Kidney (tissue), 14 donors: Measurements from ENCODE around the gene COQ10B. TPM values are rescaled to one million over a fixed set of nuclear protein-coding genes. Genes with fewer than 3 reads are reported as not detected.

Source experiments
- DNase-seq, 5 donors: peaks; one replicate each; pipeline ENCODE4 v3.0.0-alpha.2; 2013 to 2020
- FAIRE-seq: peaks from 2 replicates; lab custom pipeline; 2012; peaks lifted over from hg19 to GRCh38; lab: Jason Lieb, UNC
- H3K27ac ChIP-seq, 2 donors: one replicate each; pipeline ENCODE4 v1.7.0; 2013; ENCODE audit warnings: low read depth in 2 of 2, low read length in 2 of 2, inconsistent platforms in 1 of 2
- H3K27me3 ChIP-seq: one replicate; pipeline ENCODE4 v1.7.1; 2013; ENCODE audit warnings: low read length, inconsistent platforms; ENCODE audit not compliant: control insufficient read depth, insufficient read depth
- H3K36me3 ChIP-seq, 3 donors: one replicate each; pipeline versions ENCODE4 v1.7.0 to v1.7.1; 2013; ENCODE audit warnings: low read length in 3 of 3, control low read depth in 1 of 3, inconsistent platforms in 1 of 3; ENCODE audit not compliant: insufficient read depth in 3 of 3, control insufficient read depth in 2 of 3
- H3K4me1 ChIP-seq, 3 donors: one replicate each; pipeline versions ENCODE4 v1.7.0 to v1.7.1; 2013; ENCODE audit warnings: low read length in 3 of 3, inconsistent platforms in 1 of 3, low read depth in 1 of 3; ENCODE audit not compliant: control insufficient read depth in 2 of 3, insufficient read depth in 2 of 3
- H3K4me3 ChIP-seq, 3 donors: one replicate each; pipeline versions ENCODE4 v1.7.0 to v1.8.1; 2013; ENCODE audit warnings: low read length in 3 of 3, control low read depth in 1 of 3, inconsistent platforms in 1 of 3
- H3K9ac ChIP-seq, 3 donors: one replicate each; pipeline versions ENCODE4 v1.7.0 to v1.7.1; 2013; ENCODE audit warnings: low read length in 3 of 3, control low read depth in 1 of 3, inconsistent platforms in 1 of 3
- H3K9me3 ChIP-seq, 3 donors: one replicate each; pipeline versions ENCODE4 v1.7.0 to v1.7.1; 2013; ENCODE audit warnings: low read length in 3 of 3, control low read depth in 1 of 3, inconsistent platforms in 1 of 3; ENCODE audit not compliant: control insufficient read depth in 2 of 3, insufficient read depth in 1 of 3
- CTCF ChIP-seq: IDR thresholded peaks from 3 replicates; pipeline ENCODE4 v1.5.1; 2012; ENCODE audit warnings: mild to moderate bottlenecking, moderate library complexity, borderline replicate concordance; ENCODE audit not compliant: insufficient read depth; ENCODE audit errors: extremely low read depth
- intact Hi-C: fragments of 100-400 bp; cut with DNase I; formaldehyde crosslinking; loops from one replicate; pipeline ENCODE4 v1.11.1; 2022
- polyA plus RNA-seq: library from polyadenylated mRNA; stranded (reverse); fragments of 350-450 nt; fragmentation: Illumina TruSeq; extraction: RNeasy Lipid Tissue Mini Kit (QIAGEN cat#74804); gene quantifications from one replicate; pipeline ENCODE4 v1.2.3, GENCODE V29; 2014; ENCODE audit warnings: low read depth, low replicate concordance; ENCODE audit not compliant: insufficient read depth
- total RNA-seq: library from RNA; stranded (reverse); fragmentation: NEBNext Ultra II Directional; extraction: Animal tissue kit (Norgen Biotek cat#: 25700); gene quantifications from one replicate; pipeline ENCODE4 v1.2.1, GENCODE V29; 2021
- donor health status: control.
- donor health status: control.
- donor health status: control.
- donor health status: control.
- donor health status: control.
- donor health status: DM: yes; HTN: yes; CAD: no.
- donor health status: Normal renal cell carcinoma (clear cell type).

Gene COQ10B
- total and polyA plus RNA-seq, 2 donors from 2014 or later = 28.6 to 31.2 TPM

- intact Hi-C loops = no loop called here
- Histone ChIP-seq H3K27ac (peak overlapping the region; percentile 99 to 100), H3K4me3 (peak overlapping the region; percentile 75 to 84 (median 84)), H3K4me1 (peaks cover 0 to 14% (median 2%) of the 10 kb centered on the region in 3 donors), H3K9ac (peak overlapping the region; percentile 76 to 95 (median 82)), H3K36me3 (peaks cover 12 to 46% (median 14%) of the 10 kb centered on the region in 3 donors), H3K9me3 (no peaks in the 10 kb centered on the region), H3K27me3 (no peaks in the 10 kb centered on the region)
- FAIRE-seq (no peak), DNase-seq (peak; percentile 85 to 90 (median 89))
- no peak for TF ChIP-seq CTCF
Measured at GRCh38 chr2:197498937-197499593, 45.7 kb downstream of the COQ10B start.

GRCh38 chr2:197499594-197500502, 46.5 kb downstream of the COQ10B start, which contains the start of the genes HSPD1 and HSPE1:
TSS of gene HSPD1 (minus strand) at chr2:197499840. CDS start at chr2:197498848, 992 bp downstream.
TSS of gene HSPE1 (plus strand) at chr2:197500379. CDS start at chr2:197500437, 58 bp downstream.
- DNase-seq (peak; percentile 99 to 100 (median 100)), FAIRE-seq (peak; percentile 82)
- TF ChIP-seq CTCF = peak; percentile 63
- no peaks in the 10 kb centered on the region for H3K9me3 ChIP-seq
- H3K27ac ChIP-seq = peak within 1 kb of the TSS; percentile 99 to 100
- intact Hi-C loops = no loop called here
- H3K4me3 ChIP-seq = peak within 1 kb of the TSS; percentile 75 to 98 (median 89)
- H3K9ac ChIP-seq = peak within 1 kb of the TSS; percentile 76 to 96 (median 95)
- no peaks in the 10 kb centered on the region for H3K27me3 ChIP-seq
- peaks cover 0 to 14% (median 2%) of the 10 kb centered on the region in 3 donors for H3K4me1 ChIP-seq
- H3K36me3 ChIP-seq = peaks cover 13 to 44% (median 13%) of the 10 kb centered on the region in 3 donors

DNA sequence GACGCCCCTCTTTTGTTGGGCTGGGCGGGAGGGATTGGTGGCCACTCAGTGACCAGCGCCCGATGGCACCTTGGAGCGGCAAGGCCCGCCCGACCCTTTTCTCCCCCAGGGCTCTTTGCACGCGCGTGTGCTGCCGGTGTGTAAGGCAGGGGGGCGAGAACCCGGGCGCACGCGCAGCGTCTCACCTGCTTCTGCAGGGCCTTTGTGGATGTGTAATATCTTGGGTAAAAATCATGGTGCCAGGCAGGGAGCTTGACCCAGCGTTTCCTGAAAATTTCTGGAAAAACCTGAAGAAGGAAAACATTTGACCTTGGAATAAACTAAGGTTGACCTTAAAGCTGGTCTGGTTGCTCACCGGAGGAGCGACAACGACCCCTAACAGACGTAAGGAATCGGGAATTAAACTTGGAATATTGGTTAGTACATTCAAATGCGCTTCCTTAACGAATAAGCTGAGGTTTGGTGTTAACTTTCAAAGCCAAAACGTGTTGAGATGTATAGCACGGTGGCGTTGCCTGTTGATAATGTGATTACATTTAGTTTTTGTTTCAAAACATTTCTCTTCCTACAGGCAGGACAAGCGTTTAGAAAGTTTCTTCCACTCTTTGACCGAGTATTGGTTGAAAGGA, 47.3 kb downstream of the COQ10B start:
- TF ChIP-seq CTCF = no peak
- Histone ChIP-seq H3K27ac (peak overlapping the region; percentile 99 to 100), H3K9me3 (no peaks in the 10 kb centered on the region), H3K9ac (peak overlapping the region; percentile 76 to 96 (median 90)), H3K27me3 (no peaks in the 10 kb centered on the region), H3K36me3 (peaks cover 10 to 43% (median 12%) of the 10 kb centered on the region in 3 donors), H3K4me1 (peaks cover 0 to 14% (median 2%) of the 10 kb centered on the region in 3 donors), H3K4me3 (peak overlapping the region; percentile 75 to 98 (median 89))
- FAIRE-seq (no peak), DNase-seq (peak in 1 of 5 donors; percentile 56)
- intact Hi-C loops = no loop called here
